CD4-positive, alpha-beta T cell (primary cell): Measurements from ENCODE around the gene USP44. TPM values are rescaled to one million over a fixed set of nuclear protein-coding genes. Genes with fewer than 3 reads are reported as not detected.
A peak's percentile ranks its signal among the peaks of the same experiment; 100 is the strongest.

Experiments
- ATAC-seq: fragments of 200-7000 bp; cut with Tn5 transposase; one replicate; pipeline ENCODE4 v1.10.0; 2022; ENCODE audit warnings: mild to moderate bottlenecking; ENCODE audit not compliant: poor library complexity
- CTCF ChIA-PET: fragments of 350-600 bp; sonication (Branson Sonifier 250); formaldehyde crosslinking; loops from one replicate; lab custom pipeline; 2021; ENCODE audit warnings: antibody characterized with exemption, inconsistent platforms; lab: Charles Lee
- POLR2A ChIA-PET: fragments of 350-600 bp; sonication (Branson Sonifier 250); formaldehyde crosslinking; loops from one replicate; lab custom pipeline; 2021; ENCODE audit warnings: antibody characterized with exemption, inconsistent platforms; lab: Charles Lee
- DNase-seq, 14 experiments: peaks; one replicate each; pipeline ENCODE4 v3.0.0-alpha.2; 2013 to 2020; ENCODE audit warnings: mixed read lengths in 2 of 14
- H3K27ac ChIP-seq, 2 donors: one replicate each; pipeline versions ENCODE4 v1.5.1 to v1.7.0; 2013; ENCODE audit warnings: low read length in 2 of 2, low read depth in 1 of 2, mild to moderate bottlenecking in 1 of 2
- H3K27me3 ChIP-seq, 2 experiments: 1 replicate in 1 of 2; 2 replicates in 1 of 2; pipeline versions ENCODE4 v1.6.1 to v1.7.0; 2013; ENCODE audit warnings: low read length in 2 of 2, control low read depth in 1 of 2, mild to moderate bottlenecking in 1 of 2, moderate library complexity in 1 of 2; ENCODE audit not compliant: insufficient read depth in 2 of 2, control insufficient read depth in 1 of 2
- H3K36me3 ChIP-seq: one replicate; pipeline ENCODE4 v1.6.1; 2013; ENCODE audit warnings: low read length, control low read depth; ENCODE audit not compliant: insufficient read depth
- H3K4me1 ChIP-seq: one replicate; pipeline ENCODE4 v1.6.1; 2013; ENCODE audit warnings: low read length, control low read depth; ENCODE audit not compliant: insufficient read depth
- H3K4me3 ChIP-seq: one replicate; pipeline ENCODE4 v1.5.1; 2013; ENCODE audit warnings: mild to moderate bottlenecking, low read length, moderate library complexity
- H3K9me3 ChIP-seq, 2 experiments: 1 replicate in 1 of 2; 2 replicates in 1 of 2; pipeline versions ENCODE4 v1.6.1 to v1.7.0; 2013; ENCODE audit warnings: low read length in 2 of 2, mild to moderate bottlenecking in 2 of 2, control low read depth in 1 of 2, moderate library complexity in 1 of 2; ENCODE audit not compliant: control insufficient read depth in 1 of 2, insufficient read depth in 1 of 2
- H3K27ac Mint-ChIP-seq: one replicate; pipeline ENCODE4 v1.8.0; 2020; ENCODE audit warnings: mixed read lengths
- H3K27me3 Mint-ChIP-seq: one replicate; pipeline ENCODE4 v1.8.0; 2021; ENCODE audit warnings: mixed read lengths
- H3K36me3 Mint-ChIP-seq: one replicate; pipeline ENCODE4 v1.8.0; 2021; ENCODE audit warnings: low read depth, mixed read lengths
- H3K4me1 Mint-ChIP-seq: one replicate; pipeline ENCODE4 v1.8.0; 2021; ENCODE audit warnings: low read depth, mixed read lengths
- H3K4me3 Mint-ChIP-seq: one replicate; pipeline ENCODE4 v1.8.0; 2020; ENCODE audit warnings: mild to moderate bottlenecking, mixed read lengths
- H3K9me3 Mint-ChIP-seq: one replicate; pipeline ENCODE4 v1.8.0; 2020; ENCODE audit warnings: mixed read lengths
- intact Hi-C, 2 experiments: fragments of 100-400 bp; cut with DNase I in 1 of 2; cut with micrococcal nuclease in 1 of 2; formaldehyde crosslinking; loops; one replicate each; pipeline versions ENCODE4 v1.15.1 to v1.9.0; 2023 to 2025; cut with DNase I, micrococcal nuclease
- polyA plus RNA-seq, 2 donors: library from polyadenylated mRNA; unstranded; fragments of 120-200 nt; gene quantifications; one replicate each; pipeline ENCODE4 v1.2.1, GENCODE V29; 2013
- total RNA-seq, 174 experiments: library from RNA in 2 of 174; stranded (reverse) in 2 of 174; gene quantifications; one replicate each; pipeline ENCODE4 v1.2.3 and lab custom pipeline; 2021 to 2026
- TF ChIP-seq, protein P1 (sequence below): fragments of 200-600 bp; IDR thresholded peaks from one replicate; pipeline ENCODE4 v1.8.0; 2022; ENCODE audit warnings: antibody characterized with exemption, mild to moderate bottlenecking

The USP44 gene
- total RNA-seq (1 to 10 TPM; 1.3 to 1.5 TPM), total RNA-seq (lab: John Stamatoyannopoulos, UW) (2.7 to 22.5 (median 9.8) reads per million in 172 experiments)
- 2.6 TPM for polyA plus RNA-seq (2013, experiment 1 of 2)
- polyA plus RNA-seq (2013, experiment 2 of 2): 3.7 TPM

DNA sequence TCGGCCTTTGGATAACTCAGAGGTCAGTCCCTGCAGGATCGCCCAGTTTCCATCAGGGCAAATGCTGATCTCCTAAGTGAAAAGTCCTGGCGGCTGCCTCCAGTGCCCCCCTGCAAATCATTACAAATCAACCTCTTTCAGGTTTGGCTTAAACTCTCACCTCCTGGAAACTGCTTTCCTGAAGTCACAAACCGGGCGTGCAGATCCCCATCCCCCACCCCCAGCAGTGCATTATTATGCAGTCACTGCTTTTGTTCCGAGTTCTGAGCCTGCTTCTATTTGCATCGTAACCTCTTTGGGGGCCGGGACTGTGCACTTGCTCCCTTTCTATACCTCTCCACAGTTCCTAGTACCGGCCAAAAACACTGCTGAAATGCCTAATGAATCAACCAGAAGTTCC, at the start of gene USP44:
TSS of gene USP44 (minus strand) at position 172 of the 400 bp plus-strand sequence. CDS start 17,220 bp downstream, outside the sequence.
- DNase-seq (peak in 1 of 14 experiments; percentile 14), ATAC-seq (no peak)
- intact Hi-C loops: loop anchor here in 1 of 2 experiments (10.0 kb wide), 1 partner anchor 303 kb away; the partner anchor contains the start of gene SNRPF
- Histone ChIP-seq H3K27ac (peak within 1 kb of the TSS in 1 of 2 donors; percentile 25), H3K4me1 (peaks cover 15% of the 10 kb centered on the region), H3K36me3 (no peaks in the 10 kb centered on the region), H3K4me3 (peak within 1 kb of the TSS; percentile 13), H3K9me3 (no peaks in the 10 kb centered on the region), H3K27me3 (no peaks in the 10 kb centered on the region)
- ChIA-PET POLR2A (interaction anchor here (0.6 kb wide), 1 partner anchor 12 kb away, joined by 3 read pairs; no protein-coding TSS in a partner anchor), CTCF (no interaction called here)
- Mint-ChIP-seq H3K4me1 (peaks cover 56% of the 10 kb centered on the region), H3K9me3 (no peaks in the 10 kb centered on the region), H3K36me3 (peaks cover 9% of the 10 kb centered on the region), H3K27ac (peak within 1 kb of the TSS; percentile 31), H3K4me3 (peak within 1 kb of the TSS; percentile 38), H3K27me3 (peaks cover 16% of the 10 kb centered on the region)
- TF ChIP-seq, protein P1, sequence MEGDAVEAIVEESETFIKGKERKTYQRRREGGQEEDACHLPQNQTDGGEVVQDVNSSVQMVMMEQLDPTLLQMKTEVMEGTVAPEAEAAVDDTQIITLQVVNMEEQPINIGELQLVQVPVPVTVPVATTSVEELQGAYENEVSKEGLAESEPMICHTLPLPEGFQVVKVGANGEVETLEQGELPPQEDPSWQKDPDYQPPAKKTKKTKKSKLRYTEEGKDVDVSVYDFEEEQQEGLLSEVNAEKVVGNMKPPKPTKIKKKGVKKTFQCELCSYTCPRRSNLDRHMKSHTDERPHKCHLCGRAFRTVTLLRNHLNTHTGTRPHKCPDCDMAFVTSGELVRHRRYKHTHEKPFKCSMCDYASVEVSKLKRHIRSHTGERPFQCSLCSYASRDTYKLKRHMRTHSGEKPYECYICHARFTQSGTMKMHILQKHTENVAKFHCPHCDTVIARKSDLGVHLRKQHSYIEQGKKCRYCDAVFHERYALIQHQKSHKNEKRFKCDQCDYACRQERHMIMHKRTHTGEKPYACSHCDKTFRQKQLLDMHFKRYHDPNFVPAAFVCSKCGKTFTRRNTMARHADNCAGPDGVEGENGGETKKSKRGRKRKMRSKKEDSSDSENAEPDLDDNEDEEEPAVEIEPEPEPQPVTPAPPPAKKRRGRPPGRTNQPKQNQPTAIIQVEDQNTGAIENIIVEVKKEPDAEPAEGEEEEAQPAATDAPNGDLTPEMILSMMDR: no peak

DNA sequence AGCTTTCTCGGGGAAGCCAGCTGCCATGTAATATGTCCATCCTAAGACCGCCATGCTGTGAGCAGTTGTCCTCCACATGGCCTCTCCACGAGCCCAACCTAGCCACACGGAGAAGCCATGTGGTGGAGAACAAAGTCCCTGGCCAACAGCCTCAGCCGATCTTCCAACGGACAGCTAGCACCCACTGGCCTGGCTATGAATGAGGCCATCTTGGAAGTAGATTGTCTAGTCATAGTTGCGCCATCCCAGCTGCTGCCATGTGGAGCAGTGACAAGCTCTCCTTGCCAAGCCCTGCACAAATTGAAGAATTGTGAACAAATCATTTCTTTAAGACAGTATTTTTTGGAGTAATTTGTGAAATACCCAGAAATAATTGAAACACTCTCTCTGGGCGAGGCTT, 49.3 kb upstream of the USP44 start:
- intact Hi-C loops: no loop called here
- no peaks in the 10 kb centered on the region for H3K4me1 ChIP-seq
- ChIA-PET POLR2A (no interaction called here), CTCF (no interaction called here)
- H3K4me1 Mint-ChIP-seq: no peaks in the 10 kb centered on the region
- TF ChIP-seq, protein P1: no peak
- no peaks in the 10 kb centered on the region for H3K36me3 Mint-ChIP-seq
- no peak for ATAC-seq
- no peak overlapping the region for H3K27ac ChIP-seq
- no peak for DNase-seq
- peaks cover 23% of the 10 kb centered on the region for H3K27me3 Mint-ChIP-seq
- no peak overlapping the region for H3K27ac Mint-ChIP-seq
- H3K36me3 ChIP-seq: no peaks in the 10 kb centered on the region
- H3K27me3 ChIP-seq: peaks cover 0 to 2% of the 10 kb centered on the region in 2 experiments
- H3K9me3 ChIP-seq: peaks cover 0 to 4% of the 10 kb centered on the region in 2 experiments
- H3K4me3 Mint-ChIP-seq: no peak overlapping the region
- H3K9me3 Mint-ChIP-seq: no peaks in the 10 kb centered on the region
- H3K4me3 ChIP-seq: no peak overlapping the region

DNA sequence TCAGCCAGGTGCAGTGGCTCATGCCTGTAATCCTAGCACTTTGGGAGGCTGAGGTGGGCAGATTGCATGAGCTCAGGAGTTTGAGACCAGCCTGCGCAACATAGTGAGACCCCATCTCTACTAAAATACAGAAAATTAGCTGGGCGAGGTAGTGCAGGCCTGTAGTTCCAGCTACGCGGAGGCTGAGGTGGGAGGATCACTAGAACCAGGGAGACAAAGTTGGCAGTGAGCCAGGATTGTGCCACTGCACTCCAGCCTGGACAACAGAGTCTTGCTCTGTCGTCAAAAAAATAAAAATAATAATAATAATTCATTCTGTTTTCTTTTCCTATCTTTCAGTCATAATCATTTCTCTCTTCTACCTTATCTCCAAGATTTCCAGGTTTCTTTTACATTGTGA, 48.6 kb upstream of the USP44 start:
- ChIA-PET CTCF (no interaction called here), POLR2A (no interaction called here)
- Histone ChIP-seq H3K4me1 (no peaks in the 10 kb centered on the region), H3K27me3 (peaks cover 0 to 2% of the 10 kb centered on the region in 2 experiments), H3K9me3 (peaks cover 0 to 4% of the 10 kb centered on the region in 2 experiments), H3K36me3 (no peaks in the 10 kb centered on the region), H3K27ac (no peak overlapping the region), H3K4me3 (no peak overlapping the region)
- H3K4me1 Mint-ChIP-seq: no peaks in the 10 kb centered on the region
- no peak overlapping the region for H3K4me3 Mint-ChIP-seq
- no peaks in the 10 kb centered on the region for H3K9me3 Mint-ChIP-seq
- ATAC-seq (no peak), DNase-seq (no peak)
- TF ChIP-seq, protein P1: no peak
- no peak overlapping the region for H3K27ac Mint-ChIP-seq
- H3K27me3 Mint-ChIP-seq: peaks cover 23% of the 10 kb centered on the region
- intact Hi-C loops: no loop called here
- no peaks in the 10 kb centered on the region for H3K36me3 Mint-ChIP-seq
